Parathyroid adenoma (tissue), 2 donors: ENCODE results near the gene C2orf72.

Experiments
- H2AFZ ChIP-seq: fragments of 300-600 bp; sonication (generic); one replicate; pipeline ENCODE4 v1.7.0; 2017; ENCODE audit warnings: antibody characterized with exemption, mild to moderate bottlenecking
- H3K27ac ChIP-seq: fragments of 300-600 bp; sonication (generic); one replicate; pipeline ENCODE4 v1.7.0; 2017
- H3K27me3 ChIP-seq: fragments of 300-600 bp; sonication (generic); one replicate; pipeline ENCODE4 v1.7.0; 2017; ENCODE audit warnings: low read length; ENCODE audit not compliant: control insufficient read depth, insufficient read depth
- H3K36me3 ChIP-seq: fragments of 300-600 bp; sonication (generic); one replicate; pipeline ENCODE4 v1.7.0; 2017; ENCODE audit warnings: low read length; ENCODE audit not compliant: control insufficient read depth, insufficient read depth
- H3K4me1 ChIP-seq: fragments of 300-600 bp; sonication (generic); one replicate; pipeline ENCODE4 v1.7.0; 2017; ENCODE audit warnings: control low read depth
- H3K4me2 ChIP-seq: fragments of 300-600 bp; sonication (generic); one replicate; pipeline ENCODE4 v1.7.0; 2017; ENCODE audit warnings: low read length
- H3K4me3 ChIP-seq: fragments of 300-600 bp; sonication (generic); one replicate; pipeline ENCODE4 v1.7.0; 2017; ENCODE audit warnings: low read depth, low read length
- H3K79me2 ChIP-seq: fragments of 300-600 bp; sonication (generic); one replicate; pipeline ENCODE4 v1.7.0; 2017; ENCODE audit warnings: control low read depth
- H3K9ac ChIP-seq: fragments of 300-600 bp; sonication (generic); one replicate; pipeline ENCODE4 v1.7.0; 2017; ENCODE audit warnings: mild to moderate bottlenecking
- H3K9me3 ChIP-seq: fragments of 300-600 bp; sonication (generic); one replicate; pipeline ENCODE4 v1.7.0; 2017; ENCODE audit warnings: low read length; ENCODE audit not compliant: control insufficient read depth
- TF ChIP-seq, protein P1 (sequence below): fragments of 300-600 bp; sonication (generic); IDR thresholded peaks from one replicate; pipeline ENCODE4 v1.7.0; 2017; ENCODE audit warnings: antibody characterized with exemption, mild to moderate bottlenecking
- donor health status: primary hyperparathyroidism.

C2orf72 gene

DNA sequence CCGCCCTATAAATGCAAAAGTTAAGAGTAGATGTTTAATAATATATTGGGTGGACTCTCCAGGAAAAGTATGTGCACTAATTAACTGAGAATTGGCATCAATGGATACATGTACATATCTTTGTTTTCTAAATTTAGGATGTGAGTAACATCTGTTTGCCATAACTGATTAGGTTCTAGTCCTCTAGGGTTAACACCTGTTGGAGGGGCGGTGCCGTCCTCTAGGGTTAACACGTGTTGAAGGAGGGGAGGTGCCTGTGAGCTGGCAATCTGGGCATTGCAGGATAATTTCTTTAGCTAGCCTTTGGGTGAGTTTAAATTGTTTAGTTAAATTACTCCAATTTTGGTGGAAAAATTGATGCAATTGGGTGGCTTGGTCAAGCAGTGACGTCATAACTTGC, 56.6 kb downstream of the C2orf72 start:
- no peak overlapping the region for H3K27ac ChIP-seq
- no peak overlapping the region for H3K4me3 ChIP-seq
- TF ChIP-seq, protein P1, sequence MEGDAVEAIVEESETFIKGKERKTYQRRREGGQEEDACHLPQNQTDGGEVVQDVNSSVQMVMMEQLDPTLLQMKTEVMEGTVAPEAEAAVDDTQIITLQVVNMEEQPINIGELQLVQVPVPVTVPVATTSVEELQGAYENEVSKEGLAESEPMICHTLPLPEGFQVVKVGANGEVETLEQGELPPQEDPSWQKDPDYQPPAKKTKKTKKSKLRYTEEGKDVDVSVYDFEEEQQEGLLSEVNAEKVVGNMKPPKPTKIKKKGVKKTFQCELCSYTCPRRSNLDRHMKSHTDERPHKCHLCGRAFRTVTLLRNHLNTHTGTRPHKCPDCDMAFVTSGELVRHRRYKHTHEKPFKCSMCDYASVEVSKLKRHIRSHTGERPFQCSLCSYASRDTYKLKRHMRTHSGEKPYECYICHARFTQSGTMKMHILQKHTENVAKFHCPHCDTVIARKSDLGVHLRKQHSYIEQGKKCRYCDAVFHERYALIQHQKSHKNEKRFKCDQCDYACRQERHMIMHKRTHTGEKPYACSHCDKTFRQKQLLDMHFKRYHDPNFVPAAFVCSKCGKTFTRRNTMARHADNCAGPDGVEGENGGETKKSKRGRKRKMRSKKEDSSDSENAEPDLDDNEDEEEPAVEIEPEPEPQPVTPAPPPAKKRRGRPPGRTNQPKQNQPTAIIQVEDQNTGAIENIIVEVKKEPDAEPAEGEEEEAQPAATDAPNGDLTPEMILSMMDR = no peak
- no peak overlapping the region for H3K9ac ChIP-seq
- H2AFZ ChIP-seq = no peak overlapping the region
- no peaks in the 10 kb centered on the region for H3K36me3 ChIP-seq
- no peaks in the 10 kb centered on the region for H3K9me3 ChIP-seq
- H3K4me1 ChIP-seq = no peaks in the 10 kb centered on the region
- H3K27me3 ChIP-seq = no peaks in the 10 kb centered on the region
- no peak overlapping the region for H3K4me2 ChIP-seq
- peaks cover 16% of the 10 kb centered on the region for H3K79me2 ChIP-seq

- no peak overlapping the region for H3K9ac ChIP-seq
- H3K4me3 ChIP-seq = no peak overlapping the region
- H3K79me2 ChIP-seq = peaks cover 16% of the 10 kb centered on the region
- H3K4me2 ChIP-seq = no peak overlapping the region
- H3K27ac ChIP-seq = no peak overlapping the region
- TF ChIP-seq, protein P1 = no peak
- peaks cover 3% of the 10 kb centered on the region for H3K36me3 ChIP-seq
- H3K9me3 ChIP-seq = no peaks in the 10 kb centered on the region
- H3K4me1 ChIP-seq = no peaks in the 10 kb centered on the region
- no peak overlapping the region for H2AFZ ChIP-seq
- H3K27me3 ChIP-seq = no peaks in the 10 kb centered on the region
Observed at GRCh38 chr2:231094736-231095346, 57.5 kb downstream of the C2orf72 start.
